ENCODE results near the gene TNS4.

The TNS4 gene

DNA sequence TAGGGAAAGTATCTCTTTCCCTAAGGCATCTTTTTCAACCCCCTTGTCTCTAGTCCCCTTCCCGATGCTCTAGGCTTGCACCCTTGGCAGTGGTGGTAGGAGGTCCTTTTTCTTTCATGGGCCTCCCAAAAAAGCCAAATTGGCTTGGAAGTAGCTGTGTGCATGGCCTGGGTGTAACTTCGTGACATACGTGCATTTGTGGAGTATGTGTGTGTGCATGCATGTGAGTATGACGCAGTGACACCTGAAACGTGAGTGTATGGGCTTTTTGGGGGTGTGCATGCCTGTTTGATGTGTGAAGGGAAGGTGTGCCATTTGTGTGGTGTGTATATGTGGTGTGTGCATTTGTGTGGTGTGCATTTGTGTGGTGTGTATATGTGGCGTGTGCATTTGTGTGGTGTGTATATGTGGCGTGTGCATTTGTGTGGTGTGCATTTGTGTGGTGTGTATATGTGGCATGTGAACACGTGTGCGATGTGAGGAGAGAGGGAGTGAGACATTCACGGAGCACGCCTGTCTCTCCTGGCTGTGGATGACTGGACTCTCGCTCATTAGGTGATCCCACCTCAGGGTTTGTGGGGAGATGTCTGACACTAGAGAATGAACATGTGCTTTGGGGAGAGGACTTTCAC lies 42.5 kb downstream of the TNS4 start:
- DNase-seq (ENCODE audit: low read depth in 2 of 2) = no peak

DNA sequence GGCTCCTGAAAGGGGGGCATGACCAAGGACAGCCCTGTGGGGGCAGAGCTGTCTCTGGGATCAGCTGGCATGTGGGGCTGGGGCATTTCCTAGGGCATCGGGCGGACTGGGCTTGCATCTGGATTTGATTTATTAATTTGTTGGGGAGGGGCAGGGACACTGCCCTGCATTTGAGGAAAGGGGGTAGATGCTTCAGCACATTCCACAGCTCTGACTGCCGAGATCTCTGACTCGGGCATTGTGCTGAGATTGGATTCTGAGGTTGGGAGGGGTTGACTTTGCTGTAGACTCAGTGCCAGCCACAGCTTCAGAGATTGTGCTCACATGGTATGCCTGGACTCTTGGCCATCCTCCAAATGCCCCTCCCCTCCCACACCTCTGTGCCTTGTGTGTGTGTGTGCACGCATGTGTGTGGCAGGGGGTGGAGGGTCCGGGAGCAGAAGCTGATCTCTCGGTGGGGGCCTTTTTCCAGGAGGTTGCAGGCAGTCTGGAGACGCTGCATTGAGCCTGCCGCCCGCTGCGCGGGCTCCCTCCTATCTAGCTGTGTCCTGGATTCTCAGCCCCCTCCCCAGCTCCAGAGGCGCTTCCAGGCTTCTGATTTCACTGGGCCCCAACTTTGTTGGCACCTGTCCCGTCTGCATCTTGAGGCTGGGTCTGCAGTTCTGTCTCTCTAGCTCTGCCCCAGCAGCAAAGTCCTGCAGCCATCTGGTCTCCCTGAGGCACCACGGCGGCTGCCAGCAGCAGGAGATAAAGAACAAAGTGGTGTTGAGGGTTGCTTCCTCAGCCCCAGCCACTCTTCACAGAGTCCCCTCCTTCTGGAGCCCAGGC lies 43.2 kb downstream of the TNS4 start:
- peak; percentile 80 to 83 for DNase-seq (ENCODE audit: low read depth in 2 of 2)

GRCh38 chr17:40457369-40457768 lies 44.1 kb downstream of the TNS4 start:
- no peak for DNase-seq (ENCODE audit: low read depth in 2 of 2)

- DNase-seq (ENCODE audit: low read depth in 2 of 2) = no peak
These were observed 44.9 kb downstream of the TNS4 start for GRCh38 chr17:40456396-40456951.

DNA sequence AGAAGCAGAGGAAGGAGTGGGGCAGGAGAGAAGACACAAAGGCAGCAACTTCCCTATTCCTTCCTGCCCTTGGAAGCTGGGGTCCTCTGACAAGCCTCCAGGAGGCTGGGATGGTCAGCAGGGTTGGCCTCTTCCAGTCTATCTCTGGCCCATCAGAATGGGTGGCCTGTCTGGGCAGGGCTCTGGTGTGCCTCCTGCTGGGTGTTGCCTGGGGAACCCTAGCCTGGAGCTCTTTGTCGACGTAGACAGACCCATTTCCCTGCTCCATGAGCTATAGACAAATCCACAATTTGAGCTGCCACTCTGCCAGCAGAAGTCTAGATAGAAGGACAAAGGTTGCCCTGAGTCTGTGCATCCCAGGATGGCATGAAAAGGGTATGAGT lies 46.8 kb downstream of the TNS4 start:
- no peak for DNase-seq (ENCODE audit: low read depth in 2 of 2)

DNA sequence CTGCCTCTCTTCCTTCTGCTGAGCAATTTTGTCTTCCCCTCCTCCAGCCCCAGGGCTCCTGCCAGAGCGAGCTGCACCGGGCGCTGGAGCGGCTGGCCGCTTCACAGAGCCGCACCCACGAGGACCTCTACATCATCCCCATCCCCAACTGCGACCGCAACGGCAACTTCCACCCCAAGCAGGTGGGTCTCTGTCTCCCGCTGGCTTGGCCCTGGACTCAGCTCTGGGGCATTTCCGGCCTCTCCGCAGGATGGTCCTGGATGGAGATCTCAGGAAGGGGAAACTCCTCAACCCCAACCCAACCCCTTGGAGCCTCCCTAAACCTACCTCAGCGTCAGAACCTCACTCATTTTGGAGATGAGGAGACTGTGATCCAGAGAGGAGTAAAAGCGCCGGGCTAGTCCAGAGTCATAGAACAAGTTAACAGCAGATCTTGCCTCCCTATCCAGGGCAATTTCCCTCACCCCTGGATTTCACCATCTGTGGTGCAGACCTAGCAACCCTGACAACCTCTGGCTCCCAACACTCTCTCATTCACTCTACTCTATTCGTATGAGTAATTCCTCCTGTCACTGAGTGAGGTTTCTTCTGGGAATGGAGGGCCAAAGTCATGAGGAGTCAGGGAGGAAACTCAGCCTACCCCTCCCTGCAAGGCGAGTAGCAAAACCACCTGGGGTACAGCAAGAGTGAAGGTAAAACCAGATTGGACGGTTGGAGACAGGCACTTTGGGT lies 47.4 kb downstream of the TNS4 start:
- no peak for DNase-seq (ENCODE audit: low read depth in 2 of 2)

DNA sequence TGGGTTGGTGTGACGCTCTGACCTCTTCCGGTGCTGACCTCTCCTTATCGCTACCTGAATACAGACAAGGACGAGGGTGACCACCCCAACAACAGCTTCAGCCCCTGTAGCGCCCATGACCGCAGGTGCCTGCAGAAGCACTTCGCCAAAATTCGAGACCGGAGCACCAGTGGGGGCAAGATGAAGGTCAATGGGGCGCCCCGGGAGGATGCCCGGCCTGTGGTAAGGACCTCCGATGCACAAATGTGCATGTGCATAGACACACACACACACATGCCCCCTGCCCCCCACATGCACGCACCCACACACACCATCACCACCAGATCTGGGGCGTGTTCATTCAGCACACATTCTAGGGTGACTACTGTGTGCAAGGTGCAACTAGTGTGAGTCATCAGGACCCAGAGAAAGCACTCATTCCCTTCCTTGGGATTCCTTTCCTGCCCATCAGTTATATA lies 48.5 kb downstream of the TNS4 start:
- DNase-seq (ENCODE audit: low read depth in 2 of 2) = no peak

GRCh38 chr17:40452216-40452787 lies 49.1 kb downstream of the TNS4 start:
- DNase-seq (ENCODE audit: low read depth in 2 of 2) = peak; percentile 52 to 59

- peak; percentile 86 to 87 for DNase-seq (ENCODE audit: low read depth in 2 of 2)
These were observed 50.0 kb downstream of the TNS4 start for GRCh38 chr17:40451420-40451819.

DNA sequence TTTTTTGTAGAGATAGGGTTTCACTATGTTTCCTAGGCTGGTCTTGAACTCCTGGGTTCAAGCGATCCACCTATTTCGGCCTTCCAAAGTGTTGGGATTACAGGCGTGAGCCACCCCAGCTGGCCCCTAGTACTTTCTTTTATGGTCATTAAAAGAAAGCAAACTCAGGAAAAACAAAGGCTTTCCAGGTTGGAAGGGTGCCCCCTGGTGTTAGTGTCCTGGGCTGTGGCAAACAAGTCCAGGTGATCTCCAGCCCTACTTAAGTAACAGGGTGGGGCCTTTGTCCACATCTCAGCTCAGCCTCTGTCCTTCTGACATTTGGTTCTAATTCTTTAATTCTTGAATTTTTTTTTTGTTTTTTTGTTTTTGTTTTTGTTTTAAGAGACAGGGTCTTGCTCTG lies 51.2 kb downstream of the TNS4 start:
- DNase-seq (ENCODE audit: low read depth in 2 of 2) = no peak

GRCh38 chr17:40448639-40449261 lies 52.7 kb downstream of the TNS4 start:
- no peak for DNase-seq (ENCODE audit: low read depth in 2 of 2)

GRCh38 chr17:40448213-40448638 lies 53.2 kb downstream of the TNS4 start:
- no peak for DNase-seq (ENCODE audit: low read depth in 2 of 2)

DNA sequence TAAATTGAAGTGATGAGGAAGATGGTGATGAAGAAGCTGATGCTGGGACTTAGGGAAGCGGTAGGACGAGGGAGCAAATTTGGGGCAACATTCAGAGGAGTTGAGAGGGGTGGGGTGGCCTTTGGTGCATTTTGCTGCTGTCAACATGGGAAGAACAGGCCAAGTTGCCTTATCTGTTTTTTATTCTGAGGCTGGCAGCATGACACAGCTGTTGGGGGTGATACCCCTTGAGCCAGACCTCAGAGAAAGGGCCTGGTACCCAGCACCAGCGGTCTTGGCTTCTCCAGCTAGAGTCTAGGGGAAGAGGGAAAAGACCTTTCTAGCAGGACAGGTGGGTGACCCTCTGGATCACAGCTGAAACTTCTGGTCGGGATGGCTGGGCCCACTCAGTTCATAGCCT lies 53.6 kb downstream of the TNS4 start:
- no peak for DNase-seq (ENCODE audit: low read depth in 2 of 2)

- no peak for DNase-seq (ENCODE audit: low read depth in 2 of 2)
These were observed 54.2 kb downstream of the TNS4 start for GRCh38 chr17:40447148-40447644.

GRCh38 chr17:40445751-40446468 lies 55.5 kb downstream of the TNS4 start:
- no peak for DNase-seq (ENCODE audit: low read depth in 2 of 2)

GRCh38 chr17:40443988-40444899 lies 57.2 kb downstream of the TNS4 start:
- no peak for DNase-seq (ENCODE audit: low read depth in 2 of 2)

GRCh38 chr17:40443196-40443987 lies 58.0 kb downstream of the TNS4 start, which contains the start of gene IGFBP4:
Gene IGFBP4, plus strand, starts transcription at chr17:40443450. Its CDS starts 286 bp downstream, at chr17:40443736.
- peak in 1 of 2 experiments; percentile 43 for DNase-seq (ENCODE audit: low read depth in 2 of 2)

- no peak for DNase-seq (ENCODE audit: low read depth in 2 of 2)
These were observed 58.8 kb downstream of the TNS4 start for GRCh38 chr17:40442392-40443195.

Data from fibroblast of skin of left quadriceps (primary cell).